Panc1 (cell line): Measurements from ENCODE around the gene RSU1. TPM values are rescaled to one million over a fixed set of nuclear protein-coding genes. Genes with fewer than 3 reads are reported as not detected.

Experiments used
- ATAC-seq: fragments of 200-7000 bp; cut with Tn5 transposase; 2 replicates; pipeline ENCODE4 v1.9.1; 2020; ENCODE audit warnings: mild to moderate bottlenecking, moderate library complexity
- BruUV-seq: library from RNA; stranded (reverse); fragments of 400-500 nt; replicated peaks from 2 replicates; lab custom pipeline; 2021; lab: Mats Ljungman, UMichigan
- CTCF ChIA-PET: fragments of 300-600 bp; sonication (Branson Sonifier 250); formaldehyde crosslinking; loops from one replicate; lab custom pipeline; 2022; ENCODE audit warnings: antibody characterized with exemption; lab: Charles Lee
- POLR2A ChIA-PET: fragments of 300-600 bp; sonication (Branson Sonifier 250); formaldehyde crosslinking; loops from one replicate; lab custom pipeline; 2022; ENCODE audit warnings: antibody characterized with exemption; lab: Charles Lee
- DNase-seq: peaks from one replicate; pipeline ENCODE4 v3.0.0-alpha.2; 2010; ENCODE audit warnings: low read depth, low spot score
- H3K27ac ChIP-seq: 2 replicates; pipeline ENCODE4 v1.5.1; 2011; ENCODE audit warnings: mild to moderate bottlenecking, low read length, inconsistent platforms
- H3K27me3 ChIP-seq: fragments of 200-500 bp; sonication (Bioruptor generic); 2 replicates; pipeline ENCODE4 v1.6.0; 2014; ENCODE audit warnings: low read length, inconsistent platforms; ENCODE audit not compliant: control insufficient read depth, insufficient read depth
- H3K36me3 ChIP-seq: fragments of 200-500 bp; sonication (Bioruptor generic); 2 replicates; pipeline ENCODE4 v1.5.1; 2014; ENCODE audit warnings: inconsistent platforms, mild to moderate bottlenecking, low read length, moderate library complexity; ENCODE audit not compliant: control insufficient read depth, insufficient read depth
- H3K4me1 ChIP-seq: 2 replicates; pipeline ENCODE4 v1.5.1; 2011; ENCODE audit warnings: inconsistent platforms, mild to moderate bottlenecking, low read length, moderate library complexity; ENCODE audit not compliant: control insufficient read depth, insufficient read depth
- H3K4me3 ChIP-seq, 2 experiments: 2 replicates each; pipeline ENCODE4 v1.5.1; 2011 to 2012; ENCODE audit warnings: low read depth in 2 of 2, low read length in 2 of 2, mild to moderate bottlenecking in 2 of 2, inconsistent platforms in 1 of 2, moderate library complexity in 1 of 2
- H3K9me3 ChIP-seq: fragments of 200-500 bp; sonication (Bioruptor generic); 2 replicates; pipeline ENCODE4 v1.5.1; 2014; ENCODE audit warnings: low read depth, mild to moderate bottlenecking, inconsistent platforms, low read length, moderate library complexity; ENCODE audit not compliant: control insufficient read depth, insufficient read depth
- POLR2AphosphoS5 ChIP-seq: IDR thresholded peaks from 2 replicates; pipeline ENCODE4 v1.6.1; 2012; ENCODE audit warnings: mild to moderate bottlenecking, low read depth, low read length, moderate library complexity
- SIN3A ChIP-seq: IDR thresholded peaks from 2 replicates; pipeline ENCODE4 v1.6.1; 2012; ENCODE audit warnings: low read depth, mild to moderate bottlenecking, low read length, moderate library complexity, borderline replicate concordance; ENCODE audit not compliant: insufficient read depth
- TCF7L2 ChIP-seq: IDR thresholded peaks from 2 replicates; pipeline ENCODE4 v1.6.1; 2011; ENCODE audit warnings: mild to moderate bottlenecking, low read depth, low read length, inconsistent platforms
- in situ Hi-C: cut with HindIII; loops from 2 replicates; pipeline ENCODE4 v1.10.0; 2016; ENCODE audit warnings: low sequenced_read_pairs, low pct_unique_long_range_greater_than_20kb
- intact Hi-C: fragments of 100-400 bp; cut with micrococcal nuclease; formaldehyde crosslinking; loops from one replicate; pipeline ENCODE4 v1.10.0; 2022; ENCODE audit not compliant: unreplicated experiment
- total RNA-seq: library from RNA; stranded (reverse); gene quantifications from one replicate; pipeline ENCODE4 v1.2.1, GENCODE V29; 2021; ENCODE audit not compliant: unreplicated experiment
- TF ChIP-seq, protein P1 (sequence below): fragments of 450-650 bp; IDR thresholded peaks from 2 replicates; pipeline ENCODE4 v1.5.1; 2017; ENCODE audit warnings: mild to moderate bottlenecking
- TF ChIP-seq, protein P2 (sequence below), 2 experiments: IDR thresholded peaks; 2 replicates each; pipeline ENCODE4 v1.6.1; 2011 to 2012; ENCODE audit warnings: low read depth in 2 of 2, control low read depth in 1 of 2, low read length in 1 of 2, mild to moderate bottlenecking in 1 of 2, moderate library complexity in 1 of 2; ENCODE audit not compliant: insufficient read depth in 1 of 2

The RSU1 gene
- total RNA-seq, 1 experiment from 2014 or later = 55.6 TPM

DNA sequence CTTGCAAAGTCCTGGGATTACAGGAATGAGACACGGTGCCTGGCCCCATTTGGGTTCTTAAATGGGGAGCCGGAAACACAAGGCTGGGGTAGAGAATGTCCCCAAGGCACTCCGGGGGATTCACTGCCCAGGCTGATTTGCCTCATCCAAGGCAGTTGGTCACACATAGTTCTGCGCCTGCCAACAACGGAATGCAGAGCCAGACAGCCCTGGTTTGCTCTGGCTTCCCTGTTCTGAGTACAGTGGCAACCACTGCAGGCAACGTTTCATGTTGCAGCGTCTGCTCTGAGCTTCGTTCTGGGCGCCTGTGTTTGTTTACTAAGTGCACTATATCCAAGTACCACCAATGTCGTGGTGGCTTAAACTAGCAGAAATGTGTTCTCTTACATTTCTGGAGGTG lies 233.8 kb downstream of the RSU1 start:
- in situ Hi-C loops (no loop called here), intact Hi-C loops (no loop called here)
- ChIA-PET CTCF (no interaction called here), POLR2A (no interaction called here)
- no peak for TF ChIP-seq SIN3A
- TF ChIP-seq POLR2AphosphoS5 = no peak
- TF ChIP-seq TCF7L2 = no peak
- Histone ChIP-seq H3K4me3 (no peak overlapping the region), H3K27ac (no peak overlapping the region), H3K9me3 (no peaks in the 10 kb centered on the region), H3K36me3 (no peaks in the 10 kb centered on the region), H3K27me3 (no peaks in the 10 kb centered on the region; the same call in 1 of the 2 replicates), H3K4me1 (no peaks in the 10 kb centered on the region)
- DNase-seq (no peak), ATAC-seq (no peak)
- BruUV-seq = no TSS peak

DNA sequence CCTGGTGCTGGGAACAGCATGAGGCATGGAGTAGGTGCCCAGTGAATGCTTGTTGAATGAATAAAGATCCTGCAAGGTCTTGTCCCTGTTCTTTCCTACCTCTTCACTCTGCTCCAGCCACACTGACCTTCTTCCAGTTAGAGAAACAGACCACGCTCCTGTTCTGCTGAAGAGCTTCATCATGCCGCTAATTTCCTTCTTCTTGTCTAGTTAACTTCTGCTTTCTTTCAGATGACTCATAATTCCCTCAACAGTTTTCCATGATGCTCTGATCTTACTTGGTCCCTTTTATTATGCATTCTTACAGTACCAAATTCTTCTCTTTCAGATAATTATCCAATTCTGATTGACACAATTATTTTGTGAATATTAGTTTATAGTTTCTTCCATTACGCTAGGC lies 236.0 kb downstream of the RSU1 start:
- H3K4me1 ChIP-seq = no peaks in the 10 kb centered on the region
- ChIA-PET CTCF (no interaction called here), POLR2A (no interaction called here)
- no peaks in the 10 kb centered on the region for H3K9me3 ChIP-seq
- intact Hi-C loops = no loop called here
- H3K27ac ChIP-seq = no peak overlapping the region
- no TSS peak for BruUV-seq
- in situ Hi-C loops = no loop called here
- TF ChIP-seq, protein P1, sequence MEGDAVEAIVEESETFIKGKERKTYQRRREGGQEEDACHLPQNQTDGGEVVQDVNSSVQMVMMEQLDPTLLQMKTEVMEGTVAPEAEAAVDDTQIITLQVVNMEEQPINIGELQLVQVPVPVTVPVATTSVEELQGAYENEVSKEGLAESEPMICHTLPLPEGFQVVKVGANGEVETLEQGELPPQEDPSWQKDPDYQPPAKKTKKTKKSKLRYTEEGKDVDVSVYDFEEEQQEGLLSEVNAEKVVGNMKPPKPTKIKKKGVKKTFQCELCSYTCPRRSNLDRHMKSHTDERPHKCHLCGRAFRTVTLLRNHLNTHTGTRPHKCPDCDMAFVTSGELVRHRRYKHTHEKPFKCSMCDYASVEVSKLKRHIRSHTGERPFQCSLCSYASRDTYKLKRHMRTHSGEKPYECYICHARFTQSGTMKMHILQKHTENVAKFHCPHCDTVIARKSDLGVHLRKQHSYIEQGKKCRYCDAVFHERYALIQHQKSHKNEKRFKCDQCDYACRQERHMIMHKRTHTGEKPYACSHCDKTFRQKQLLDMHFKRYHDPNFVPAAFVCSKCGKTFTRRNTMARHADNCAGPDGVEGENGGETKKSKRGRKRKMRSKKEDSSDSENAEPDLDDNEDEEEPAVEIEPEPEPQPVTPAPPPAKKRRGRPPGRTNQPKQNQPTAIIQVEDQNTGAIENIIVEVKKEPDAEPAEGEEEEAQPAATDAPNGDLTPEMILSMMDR = no peak
- TF ChIP-seq, protein P2, sequence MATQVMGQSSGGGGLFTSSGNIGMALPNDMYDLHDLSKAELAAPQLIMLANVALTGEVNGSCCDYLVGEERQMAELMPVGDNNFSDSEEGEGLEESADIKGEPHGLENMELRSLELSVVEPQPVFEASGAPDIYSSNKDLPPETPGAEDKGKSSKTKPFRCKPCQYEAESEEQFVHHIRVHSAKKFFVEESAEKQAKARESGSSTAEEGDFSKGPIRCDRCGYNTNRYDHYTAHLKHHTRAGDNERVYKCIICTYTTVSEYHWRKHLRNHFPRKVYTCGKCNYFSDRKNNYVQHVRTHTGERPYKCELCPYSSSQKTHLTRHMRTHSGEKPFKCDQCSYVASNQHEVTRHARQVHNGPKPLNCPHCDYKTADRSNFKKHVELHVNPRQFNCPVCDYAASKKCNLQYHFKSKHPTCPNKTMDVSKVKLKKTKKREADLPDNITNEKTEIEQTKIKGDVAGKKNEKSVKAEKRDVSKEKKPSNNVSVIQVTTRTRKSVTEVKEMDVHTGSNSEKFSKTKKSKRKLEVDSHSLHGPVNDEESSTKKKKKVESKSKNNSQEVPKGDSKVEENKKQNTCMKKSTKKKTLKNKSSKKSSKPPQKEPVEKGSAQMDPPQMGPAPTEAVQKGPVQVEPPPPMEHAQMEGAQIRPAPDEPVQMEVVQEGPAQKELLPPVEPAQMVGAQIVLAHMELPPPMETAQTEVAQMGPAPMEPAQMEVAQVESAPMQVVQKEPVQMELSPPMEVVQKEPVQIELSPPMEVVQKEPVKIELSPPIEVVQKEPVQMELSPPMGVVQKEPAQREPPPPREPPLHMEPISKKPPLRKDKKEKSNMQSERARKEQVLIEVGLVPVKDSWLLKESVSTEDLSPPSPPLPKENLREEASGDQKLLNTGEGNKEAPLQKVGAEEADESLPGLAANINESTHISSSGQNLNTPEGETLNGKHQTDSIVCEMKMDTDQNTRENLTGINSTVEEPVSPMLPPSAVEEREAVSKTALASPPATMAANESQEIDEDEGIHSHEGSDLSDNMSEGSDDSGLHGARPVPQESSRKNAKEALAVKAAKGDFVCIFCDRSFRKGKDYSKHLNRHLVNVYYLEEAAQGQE (IDR thresholded peaks at IDR 0.05; ENCODE audit: insufficient read depth in 1 of 2, low read depth in 2 of 2, low read length in 1 of 2) = no peak
- TF ChIP-seq TCF7L2 (no peak), POLR2AphosphoS5 (no peak), SIN3A (no peak)
- DNase-seq = no peak
- no peak overlapping the region for H3K4me3 ChIP-seq
- no peaks in the 10 kb centered on the region; the same call in 1 of the 2 replicates for H3K27me3 ChIP-seq
- no peaks in the 10 kb centered on the region for H3K36me3 ChIP-seq
- no peak for ATAC-seq

DNA sequence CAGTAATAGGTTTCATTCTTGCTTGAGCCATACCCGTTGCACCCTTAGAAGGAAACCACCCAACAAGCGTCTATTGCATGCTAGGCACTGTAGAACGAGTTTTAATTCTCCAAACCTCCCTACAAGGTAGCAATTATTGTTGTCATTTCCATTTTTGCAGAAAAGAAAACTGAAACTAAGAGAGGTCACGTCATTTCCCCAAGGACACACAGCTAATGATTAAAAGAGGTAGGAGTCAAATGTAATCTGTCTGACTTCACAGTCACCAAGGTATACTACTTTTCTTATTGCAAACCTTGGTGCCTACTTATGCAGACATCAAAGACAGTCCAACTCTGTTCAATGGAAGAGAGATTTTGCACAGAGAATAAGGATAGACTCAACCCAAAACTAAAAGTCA lies 246.5 kb downstream of the RSU1 start:
- H3K27ac ChIP-seq = no peak overlapping the region
- no peaks in the 10 kb centered on the region for H3K36me3 ChIP-seq
- DNase-seq = no peak
- no peak overlapping the region for H3K4me3 ChIP-seq
- H3K9me3 ChIP-seq = no peaks in the 10 kb centered on the region
- intact Hi-C loops (no loop called here), in situ Hi-C loops (no loop called here)
- no peak for TF ChIP-seq TCF7L2
- BruUV-seq = no TSS peak
- CTCF ChIA-PET = no interaction called here
- POLR2A ChIA-PET = no interaction called here
- H3K4me1 ChIP-seq = no peaks in the 10 kb centered on the region
- no peak for ATAC-seq
- H3K27me3 ChIP-seq = no peaks in the 10 kb centered on the region; the same call in 1 of the 2 replicates
